Natural killer cell (primary cell): ENCODE data around the gene CT83. TPM values are rescaled to one million over a fixed set of nuclear protein-coding genes. Genes with fewer than 3 reads are reported as not detected.

Source experiments
- ATAC-seq, 3 donors: fragments of 150-1000 bp in 2 of 3; fragments of 200-7000 bp in 1 of 3; cut with Tn5 transposase; 1 replicate in 1 of 3; 2 replicates in 2 of 3; pipeline ENCODE4 v1.10.0; 2021; ENCODE audit warnings: mild to moderate bottlenecking in 2 of 3, moderate library complexity in 2 of 3
- DNase-seq, 2 donors: peaks; one replicate each; pipeline versions ENCODE4 v3.0.0 to v3.0.0-alpha.2; 2013 to 2021; ENCODE audit warnings: mixed read lengths in 1 of 2
- H3K27ac ChIP-seq: one replicate; pipeline ENCODE4 v1.5.1; 2013; ENCODE audit warnings: mild to moderate bottlenecking, low read length
- H3K27me3 ChIP-seq: one replicate; pipeline ENCODE4 v1.6.1; 2013; ENCODE audit warnings: low read length; ENCODE audit not compliant: control insufficient read depth, insufficient read depth
- H3K36me3 ChIP-seq: one replicate; pipeline ENCODE4 v1.6.1; 2013; ENCODE audit warnings: low read length; ENCODE audit not compliant: control insufficient read depth, insufficient read depth
- H3K4me1 ChIP-seq: one replicate; pipeline ENCODE4 v1.6.1; 2013; ENCODE audit warnings: low read length; ENCODE audit not compliant: control insufficient read depth, insufficient read depth
- H3K4me3 ChIP-seq: one replicate; pipeline ENCODE4 v1.5.1; 2013; ENCODE audit warnings: low read length
- H3K9me3 ChIP-seq: one replicate; pipeline ENCODE4 v1.6.1; 2013; ENCODE audit warnings: low read length; ENCODE audit not compliant: control insufficient read depth, insufficient read depth
- H3K27ac Mint-ChIP-seq, 2 donors: one replicate each; pipeline ENCODE4 v1.8.0; 2022; ENCODE audit warnings: mild to moderate bottlenecking in 2 of 2, mixed read lengths in 2 of 2, moderate library complexity in 1 of 2
- H3K27me3 Mint-ChIP-seq, 2 donors: one replicate each; pipeline ENCODE4 v1.8.0; 2022; ENCODE audit warnings: low read depth in 2 of 2, mixed read lengths in 2 of 2
- H3K36me3 Mint-ChIP-seq: one replicate; pipeline ENCODE4 v1.8.0; 2022; ENCODE audit warnings: mixed read lengths
- H3K4me1 Mint-ChIP-seq, 2 donors: one replicate each; pipeline ENCODE4 v1.8.0; 2022; ENCODE audit warnings: mixed read lengths in 2 of 2
- H3K4me3 Mint-ChIP-seq: one replicate; pipeline ENCODE4 v1.8.0; 2022; ENCODE audit warnings: mild to moderate bottlenecking, moderate library complexity, mixed read lengths
- H3K9me3 Mint-ChIP-seq, 2 donors: one replicate each; pipeline ENCODE4 v1.8.0; 2022; ENCODE audit warnings: mixed read lengths in 2 of 2
- CTCF ChIP-seq: fragments of 200-600 bp; IDR thresholded peaks from one replicate; pipeline ENCODE4 v1.8.0; 2022; ENCODE audit warnings: antibody characterized with exemption
- WGBS: methylation state at CpG from one replicate; pipeline ENCODE4 v1.1.7; 2013; ENCODE audit warnings: missing lambda C conversion rate; ENCODE audit not compliant: insufficient coverage; 5-methylcytosine and 5-hydroxymethylcytosine counted together
- intact Hi-C: fragments of 100-400 bp; cut with micrococcal nuclease; formaldehyde crosslinking; loops from one replicate; pipeline ENCODE4 v1.14.2; 2022
- total RNA-seq, 4 donors: library from RNA; stranded (reverse); fragments of 120-200 nt in 1 of 4; gene quantifications; one replicate each; pipeline versions ENCODE4 v1.2.3 to v1.2.4, GENCODE V29; 2013 to 2022

The CT83 gene
- total RNA-seq, 3 donors from 2014 or later (not counting 1 experiment from before 2014, with no cell fraction given): not detected

GRCh38 chrX:116427978-116428377 is 34.8 kb downstream of the CT83 start:
- no peak overlapping the region for H3K4me3 Mint-ChIP-seq

DNA sequence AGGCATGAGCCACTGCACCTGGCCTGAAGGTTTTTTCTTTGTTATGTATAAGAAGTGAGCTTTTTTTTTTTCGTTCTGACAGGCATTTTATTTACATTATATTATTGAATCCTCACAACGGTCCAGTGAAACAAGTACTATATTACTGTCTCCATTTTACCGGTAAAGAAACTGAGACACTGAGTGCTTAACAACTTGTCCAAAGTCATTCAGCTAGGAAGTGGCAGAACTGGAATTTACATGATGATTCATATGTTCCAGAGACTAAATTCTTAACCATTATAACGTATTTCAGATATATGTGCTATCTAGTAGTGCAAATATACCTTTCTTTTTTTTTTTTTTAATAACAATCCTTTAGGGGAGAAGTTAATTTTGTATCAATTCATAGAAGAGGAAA is 44.8 kb downstream of the CT83 start:
- Histone ChIP-seq H3K4me3 (no peak overlapping the region), H3K36me3 (no peaks in the 10 kb centered on the region), H3K27ac (no peak overlapping the region), H3K27me3 (no peaks in the 10 kb centered on the region), H3K4me1 (no peaks in the 10 kb centered on the region), H3K9me3 (no peaks in the 10 kb centered on the region)
- intact Hi-C loops: no loop called here
- no peak overlapping the region for H3K27ac Mint-ChIP-seq
- no peak for TF ChIP-seq CTCF
- no peaks in the 10 kb centered on the region for H3K36me3 Mint-ChIP-seq
- 100% methylated on average over 1 of the region's 4 CpGs for WGBS
- ATAC-seq: no peak
- H3K4me1 Mint-ChIP-seq: no peaks in the 10 kb centered on the region
- H3K27me3 Mint-ChIP-seq: no peaks in the 10 kb centered on the region
- no peaks in the 10 kb centered on the region for H3K9me3 Mint-ChIP-seq
- no peak for DNase-seq
- H3K4me3 Mint-ChIP-seq: no peak overlapping the region

More at GRCh38 chrX:116427978-116428377, 34.8 kb downstream of the CT83 start:
- Histone ChIP-seq H3K36me3 (no peaks in the 10 kb centered on the region), H3K4me1 (no peaks in the 10 kb centered on the region), H3K27me3 (no peaks in the 10 kb centered on the region), H3K9me3 (no peaks in the 10 kb centered on the region), H3K4me3 (no peak overlapping the region), H3K27ac (no peak overlapping the region)
- Mint-ChIP-seq H3K27me3 (no peaks in the 10 kb centered on the region), H3K27ac (no peak overlapping the region), H3K9me3 (peaks cover 5 to 10% of the 10 kb centered on the region in 2 donors), H3K36me3 (no peaks in the 10 kb centered on the region), H3K4me1 (no peaks in the 10 kb centered on the region)
- TF ChIP-seq CTCF: no peak
- ATAC-seq (no peak), DNase-seq (no peak)
- intact Hi-C loops: no loop called here
- 100% methylated on average over 3 of the region's 3 CpGs for WGBS

DNA sequence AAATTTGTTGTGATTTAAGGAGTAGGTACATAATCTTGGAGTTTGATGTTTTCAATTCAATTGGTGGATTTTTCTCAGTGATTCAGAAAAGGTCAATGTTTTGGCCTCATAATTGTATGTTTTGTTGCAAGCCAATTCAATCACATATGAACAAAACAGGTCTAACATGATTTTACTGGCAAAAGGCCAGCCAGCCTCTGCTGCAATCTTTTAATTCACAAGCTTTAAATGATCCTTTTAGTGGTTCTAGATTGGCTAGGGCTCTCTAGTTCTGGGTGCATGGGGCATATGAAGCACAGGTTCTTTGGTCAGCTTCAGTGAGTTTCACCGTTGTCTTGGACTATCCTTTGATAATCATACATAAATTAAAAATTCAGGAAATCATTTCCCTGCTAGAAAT is 45.6 kb downstream of the CT83 start:
- no peak overlapping the region for H3K4me3 Mint-ChIP-seq
- Histone ChIP-seq H3K27ac (no peak overlapping the region), H3K27me3 (no peaks in the 10 kb centered on the region), H3K4me3 (no peak overlapping the region), H3K4me1 (no peaks in the 10 kb centered on the region), H3K36me3 (no peaks in the 10 kb centered on the region), H3K9me3 (no peaks in the 10 kb centered on the region)
- DNase-seq (no peak), ATAC-seq (no peak)
- no peaks in the 10 kb centered on the region for H3K27me3 Mint-ChIP-seq
- no peaks in the 10 kb centered on the region for H3K4me1 Mint-ChIP-seq
- intact Hi-C loops: no loop called here
- H3K9me3 Mint-ChIP-seq: no peaks in the 10 kb centered on the region
- no CpG with 5 or more reads among the region's 1 CpG for WGBS
- no peak overlapping the region for H3K27ac Mint-ChIP-seq
- no peaks in the 10 kb centered on the region for H3K36me3 Mint-ChIP-seq
- TF ChIP-seq CTCF: no peak

DNA sequence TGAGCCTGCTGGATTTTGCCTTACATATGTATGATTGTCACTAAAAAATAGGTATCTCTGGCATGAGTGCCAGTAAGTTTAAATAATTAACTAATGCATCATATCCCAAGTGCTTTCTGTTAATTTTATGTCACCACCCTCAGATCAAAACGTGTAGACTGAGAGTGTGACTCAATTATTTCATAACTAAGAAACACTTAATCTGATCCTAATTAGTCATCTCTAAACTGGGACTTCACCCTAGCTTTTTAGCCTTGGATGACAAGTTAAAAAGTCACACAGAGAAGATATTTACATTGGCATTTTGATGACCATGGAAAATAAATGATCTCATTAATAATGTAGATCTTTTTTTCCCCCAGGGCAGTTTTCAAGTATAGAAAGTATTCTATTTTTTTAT is 49.5 kb downstream of the CT83 start:
- no CpG with 5 or more reads among the region's 1 CpG for WGBS

More for the DNA sequence above, 49.5 kb downstream of the CT83 start:
- intact Hi-C loops: no loop called here
- no peak for TF ChIP-seq CTCF
- Mint-ChIP-seq H3K27ac (no peak overlapping the region), H3K36me3 (no peaks in the 10 kb centered on the region), H3K27me3 (no peaks in the 10 kb centered on the region), H3K4me3 (no peak overlapping the region), H3K9me3 (peaks cover 0 to 3% of the 10 kb centered on the region in 2 donors), H3K4me1 (no peaks in the 10 kb centered on the region)
- ATAC-seq: no peak
- Histone ChIP-seq H3K27me3 (no peaks in the 10 kb centered on the region), H3K9me3 (no peaks in the 10 kb centered on the region), H3K36me3 (no peaks in the 10 kb centered on the region), H3K4me3 (no peak overlapping the region), H3K4me1 (no peaks in the 10 kb centered on the region), H3K27ac (no peak overlapping the region)
- DNase-seq: no peak
